H1 (cell line): ENCODE measurements around the gene ETFBKMT.

Experiments used
- TAF1 ChIP-seq: IDR thresholded peaks from 2 replicates; pipeline ENCODE4 v1.6.1; 2011; ENCODE audit warnings: mild to moderate bottlenecking, low read depth, low read length
- TF ChIP-seq, protein P1 (sequence below), 3 experiments: IDR thresholded peaks; 1 replicate in 2 of 3; 2 replicates in 1 of 3; pipeline versions ENCODE4 v1.5.1 to v1.6.1; 2011; ENCODE audit warnings: low read length in 3 of 3, mild to moderate bottlenecking in 3 of 3, inconsistent platforms in 2 of 3, low read depth in 1 of 3, moderate library complexity in 1 of 3; ENCODE audit not compliant: insufficient read depth in 1 of 3; ENCODE audit errors: control extremely low read depth in 1 of 3

DNA sequence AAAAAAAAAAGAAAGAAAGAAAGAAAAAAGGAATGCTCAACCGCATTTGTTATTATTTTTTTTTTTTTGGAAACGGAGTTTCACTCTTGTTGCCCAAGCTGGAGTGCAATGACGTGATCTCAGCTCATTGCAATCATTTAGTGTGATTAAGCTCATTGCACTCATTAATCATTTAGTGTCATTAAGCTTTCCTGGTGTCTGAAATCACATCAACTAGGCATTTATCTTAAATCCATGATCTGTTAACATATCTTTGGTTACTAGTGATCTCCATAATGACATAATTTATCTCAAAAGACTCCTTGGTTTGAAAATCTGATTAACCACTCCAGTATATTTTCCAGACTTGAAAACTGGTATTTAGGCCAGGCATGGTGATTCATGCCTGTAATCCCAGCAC is 26.3 kb downstream of the ETFBKMT start:
- TF ChIP-seq, protein P1, sequence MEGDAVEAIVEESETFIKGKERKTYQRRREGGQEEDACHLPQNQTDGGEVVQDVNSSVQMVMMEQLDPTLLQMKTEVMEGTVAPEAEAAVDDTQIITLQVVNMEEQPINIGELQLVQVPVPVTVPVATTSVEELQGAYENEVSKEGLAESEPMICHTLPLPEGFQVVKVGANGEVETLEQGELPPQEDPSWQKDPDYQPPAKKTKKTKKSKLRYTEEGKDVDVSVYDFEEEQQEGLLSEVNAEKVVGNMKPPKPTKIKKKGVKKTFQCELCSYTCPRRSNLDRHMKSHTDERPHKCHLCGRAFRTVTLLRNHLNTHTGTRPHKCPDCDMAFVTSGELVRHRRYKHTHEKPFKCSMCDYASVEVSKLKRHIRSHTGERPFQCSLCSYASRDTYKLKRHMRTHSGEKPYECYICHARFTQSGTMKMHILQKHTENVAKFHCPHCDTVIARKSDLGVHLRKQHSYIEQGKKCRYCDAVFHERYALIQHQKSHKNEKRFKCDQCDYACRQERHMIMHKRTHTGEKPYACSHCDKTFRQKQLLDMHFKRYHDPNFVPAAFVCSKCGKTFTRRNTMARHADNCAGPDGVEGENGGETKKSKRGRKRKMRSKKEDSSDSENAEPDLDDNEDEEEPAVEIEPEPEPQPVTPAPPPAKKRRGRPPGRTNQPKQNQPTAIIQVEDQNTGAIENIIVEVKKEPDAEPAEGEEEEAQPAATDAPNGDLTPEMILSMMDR (IDR thresholded peaks at IDR 0.05; ENCODE audit: control extremely low read depth in 1 of 3, insufficient read depth in 1 of 3, low read depth in 1 of 3, low read length in 3 of 3), result no peak
- no peak for TF ChIP-seq TAF1
